Globus pallidus (tissue), 1 donor: ENCODE measurements around the gene SCLT1.

Source experiments
- DNase-seq: peaks from one replicate; pipeline ENCODE4 v3.0.0-alpha.2; 2015; ENCODE audit warnings: low spot score

The SCLT1 gene

DNA sequence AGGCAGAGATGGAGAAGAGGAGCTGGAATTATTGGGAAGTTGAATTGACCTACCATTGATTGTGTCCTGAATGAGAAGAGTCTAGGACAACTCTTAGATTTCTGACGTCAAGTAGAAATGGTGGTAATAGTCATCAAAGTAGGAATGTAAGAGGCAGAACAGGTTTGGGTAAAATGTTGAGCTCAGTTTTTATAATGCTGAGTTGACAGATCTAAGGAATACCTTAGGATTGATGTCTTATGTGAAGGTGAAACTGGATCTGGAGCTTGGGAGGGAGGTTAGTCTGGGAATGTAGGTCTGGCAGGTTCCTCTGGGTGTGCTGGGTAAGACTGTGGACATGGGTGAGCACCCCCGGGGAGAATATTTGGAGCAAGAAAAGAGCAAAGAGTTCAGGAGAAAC, 251.9 kb downstream of the SCLT1 start:
- no peak for DNase-seq

DNA sequence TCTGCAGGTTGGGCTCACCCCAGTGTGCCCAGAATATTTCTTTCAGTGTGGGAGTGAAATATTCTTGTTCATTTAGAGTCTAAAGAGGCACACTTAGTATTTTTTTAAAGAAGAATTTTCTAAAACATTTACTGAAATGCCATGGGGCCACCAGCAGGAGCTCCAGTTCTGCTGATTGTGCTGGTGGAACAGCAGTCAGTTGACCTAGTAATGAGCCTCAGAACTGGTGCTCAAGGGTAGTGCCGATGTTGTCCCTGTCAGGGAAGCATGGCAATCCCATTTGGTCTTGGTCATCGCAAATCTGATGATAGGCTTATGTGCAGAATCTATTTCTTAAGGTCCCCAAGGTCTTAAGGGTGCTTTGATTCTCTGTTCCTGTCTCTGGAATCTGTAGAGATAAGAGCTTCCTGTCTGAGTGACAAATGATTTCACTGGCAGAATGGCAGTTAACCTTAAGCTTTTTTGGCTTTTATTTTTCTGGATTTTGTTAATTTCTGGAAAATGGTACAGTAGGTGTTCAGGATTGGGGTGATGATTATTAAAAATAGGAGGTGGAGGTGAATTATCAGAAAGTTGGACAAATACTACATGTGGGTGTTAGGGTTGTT, 252.5 kb downstream of the SCLT1 start:
- no peak for DNase-seq

DNA sequence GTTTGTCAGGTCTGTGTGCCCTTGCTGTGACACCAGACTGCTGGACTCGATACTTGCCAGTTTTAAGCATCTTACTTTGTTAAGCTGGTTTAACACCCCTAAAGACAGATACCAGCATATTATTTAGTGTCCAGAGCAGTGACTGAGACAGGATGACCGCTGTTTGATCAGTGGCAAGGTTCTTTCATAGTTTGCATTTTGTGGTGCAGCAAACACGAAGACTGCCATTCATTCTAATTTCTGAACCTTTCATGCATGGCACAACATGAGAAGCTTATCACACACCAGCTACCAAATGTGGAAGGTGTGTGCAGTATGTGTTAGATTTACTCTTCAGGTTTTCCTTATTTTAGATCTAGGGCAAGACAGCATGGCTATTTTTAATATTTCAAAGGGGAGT, 255.7 kb downstream of the SCLT1 start:
- DNase-seq: no peak

DNA sequence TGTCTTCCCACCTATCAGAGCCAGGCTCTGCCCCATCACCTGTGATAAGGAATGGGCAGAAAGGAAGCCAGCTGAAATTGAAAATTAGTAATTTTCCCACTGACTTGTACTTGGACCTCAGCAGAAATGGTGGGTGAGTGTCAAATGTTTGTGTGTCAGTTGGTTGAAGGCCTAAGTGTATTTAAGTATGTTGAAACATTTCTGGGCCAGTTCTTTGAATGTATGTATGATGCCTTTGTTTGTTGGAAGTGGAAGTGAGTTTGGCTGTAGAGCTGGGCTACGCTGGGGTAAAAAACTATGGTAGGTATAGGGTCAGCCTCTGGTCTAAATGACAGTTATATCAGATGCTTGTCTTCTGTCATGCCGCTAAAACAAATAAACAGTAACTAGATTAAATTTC, 256.1 kb downstream of the SCLT1 start:
- DNase-seq: no peak

DNA sequence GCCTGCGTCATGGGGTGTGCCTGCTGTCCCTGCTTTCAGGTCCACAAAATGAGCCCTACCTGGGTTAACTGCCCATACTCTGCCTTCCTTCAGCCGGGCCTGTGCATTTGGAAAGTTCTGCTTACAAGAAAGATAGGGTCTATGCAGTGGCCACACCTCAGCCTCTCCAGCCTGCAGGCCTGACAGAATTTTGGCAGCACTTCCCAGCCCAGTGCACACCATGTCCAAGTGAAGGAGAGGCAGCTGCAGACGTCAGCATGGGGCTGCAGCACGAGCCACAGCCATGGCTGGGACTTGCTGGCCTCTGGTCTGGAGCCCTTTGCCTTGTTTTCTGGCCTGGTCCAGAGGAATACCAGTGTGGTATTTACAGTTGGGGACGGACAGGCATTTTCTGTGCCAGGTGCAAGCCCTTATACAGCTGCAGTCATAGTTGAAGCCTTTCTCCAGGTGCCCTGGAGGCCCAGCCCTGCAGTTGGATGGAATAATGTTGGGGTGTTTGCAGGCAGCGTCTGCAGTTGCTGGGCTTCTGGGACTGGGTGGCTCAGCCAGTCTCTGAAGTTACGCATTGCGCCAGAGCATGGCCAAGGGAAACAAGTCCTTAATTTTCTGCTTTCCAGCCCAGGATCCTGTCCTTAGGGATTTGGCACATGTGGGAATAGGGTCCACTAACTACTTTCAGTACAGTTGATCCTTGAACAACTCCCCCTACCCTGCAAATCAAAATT, 257.7 kb downstream of the SCLT1 start:
- DNase-seq: peak; percentile 42
